ENCODE data around the gene FAM20C.

GRCh38 chr7:170551-171363 is 21.6 kb upstream of the FAM20C start:
- TF ChIP-seq, protein P1, sequence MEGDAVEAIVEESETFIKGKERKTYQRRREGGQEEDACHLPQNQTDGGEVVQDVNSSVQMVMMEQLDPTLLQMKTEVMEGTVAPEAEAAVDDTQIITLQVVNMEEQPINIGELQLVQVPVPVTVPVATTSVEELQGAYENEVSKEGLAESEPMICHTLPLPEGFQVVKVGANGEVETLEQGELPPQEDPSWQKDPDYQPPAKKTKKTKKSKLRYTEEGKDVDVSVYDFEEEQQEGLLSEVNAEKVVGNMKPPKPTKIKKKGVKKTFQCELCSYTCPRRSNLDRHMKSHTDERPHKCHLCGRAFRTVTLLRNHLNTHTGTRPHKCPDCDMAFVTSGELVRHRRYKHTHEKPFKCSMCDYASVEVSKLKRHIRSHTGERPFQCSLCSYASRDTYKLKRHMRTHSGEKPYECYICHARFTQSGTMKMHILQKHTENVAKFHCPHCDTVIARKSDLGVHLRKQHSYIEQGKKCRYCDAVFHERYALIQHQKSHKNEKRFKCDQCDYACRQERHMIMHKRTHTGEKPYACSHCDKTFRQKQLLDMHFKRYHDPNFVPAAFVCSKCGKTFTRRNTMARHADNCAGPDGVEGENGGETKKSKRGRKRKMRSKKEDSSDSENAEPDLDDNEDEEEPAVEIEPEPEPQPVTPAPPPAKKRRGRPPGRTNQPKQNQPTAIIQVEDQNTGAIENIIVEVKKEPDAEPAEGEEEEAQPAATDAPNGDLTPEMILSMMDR (IDR thresholded peaks at IDR 0.05) = no peak
- no peak for TF ChIP-seq POLR2A (IDR thresholded peaks at IDR 0.05)
